HCT116 (cell line): ENCODE results near the gene LARP1. TPM values are rescaled to one million over a fixed set of nuclear protein-coding genes. Genes with fewer than 3 reads are reported as not detected.

Experiments used
- ATAC-seq: fragments of 200-7000 bp; cut with Tn5 transposase; 2 replicates; pipeline ENCODE4 v1.9.1; 2020; ENCODE audit warnings: mild to moderate bottlenecking, moderate library complexity
- BruUV-seq: library from RNA; stranded (reverse); fragments of 400-500 nt; replicated peaks from 2 replicates; lab custom pipeline; 2021; lab: Mats Ljungman, UMichigan
- CTCF ChIA-PET: fragments of 300-600 bp; sonication (Branson Sonifier 250); formaldehyde crosslinking; loops from one replicate; lab custom pipeline; 2021; ENCODE audit warnings: antibody characterized with exemption; lab: Charles Lee
- POLR2A ChIA-PET: fragments of 300-600, 350-600 bp; sonication (Branson Sonifier 250); formaldehyde crosslinking; loops from one replicate; lab custom pipeline; 2021; ENCODE audit warnings: antibody characterized with exemption; lab: Charles Lee
- RAD21 ChIA-PET, 2 experiments: fragments of 300-600 bp; sonication (Branson Sonifier 250); formaldehyde crosslinking; loops; one replicate each; lab custom pipeline; 2023; ENCODE audit warnings: low total read pairs in 2 of 2; ENCODE audit not compliant: uncharacterized antibody in 2 of 2, unreplicated experiment in 2 of 2, low non-redundant PET in 1 of 2; lab: Charles Lee
- DNase-seq: peaks from one replicate; pipeline ENCODE4 v3.0.0-alpha.2; 2010; ENCODE audit warnings: low read depth, low spot score
- H2AFZ ChIP-seq: fragments of 200-600 bp; shearing (Covaris generic), sonication (generic); 2 replicates; pipeline ENCODE4 v1.6.1; 2017; ENCODE audit warnings: low read depth, mixed run types, mixed read lengths, antibody characterized with exemption, low read length; ENCODE audit not compliant: poor library complexity, severe bottlenecking
- H3K27ac ChIP-seq: 2 replicates; pipeline ENCODE4 v1.5.1; 2012; ENCODE audit warnings: low read depth, low read length
- H3K27me3 ChIP-seq: fragments of 200-600 bp; sonication (generic); 2 replicates; pipeline ENCODE4 v1.6.1; 2016; ENCODE audit warnings: mixed run types, low read length, mixed read lengths; ENCODE audit not compliant: insufficient read depth
- H3K36me3 ChIP-seq, 2 experiments: fragments of 200-500 bp in 1 of 2; fragments of 200-600 bp in 1 of 2; sonication (Bioruptor generic) in 1 of 2; sonication (generic) in 1 of 2; 2 replicates each; pipeline versions ENCODE4 v1.5.1 to v1.6.1; 2014 to 2016; ENCODE audit warnings: low read length in 2 of 2, inconsistent platforms in 1 of 2, mixed read lengths in 1 of 2, mixed run types in 1 of 2; ENCODE audit not compliant: insufficient read depth in 2 of 2, control insufficient read depth in 1 of 2
- H3K4me1 ChIP-seq, 2 experiments: fragments of 200-600 bp in 1 of 2; sonication (generic) in 1 of 2; 2 replicates each; pipeline versions ENCODE4 v1.5.1 to v1.6.1; 2012 to 2017; ENCODE audit warnings: low read length in 2 of 2, inconsistent platforms in 1 of 2, mild to moderate bottlenecking in 1 of 2, mixed read lengths in 1 of 2, mixed run types in 1 of 2, moderate library complexity in 1 of 2; ENCODE audit not compliant: insufficient read depth in 2 of 2, control insufficient read depth in 1 of 2
- H3K4me2 ChIP-seq: fragments of 200-600 bp; sonication (generic); 2 replicates; pipeline ENCODE4 v1.6.1; 2017; ENCODE audit warnings: mixed run types, low read length, mixed read lengths
- H3K4me3 ChIP-seq, 2 experiments: fragments of 200-600 bp in 1 of 2; sonication (generic) in 1 of 2; replicated peaks in 1 of 2; 2 replicates each; pipeline ENCODE4 v1.5.1; 2011 to 2016; ENCODE audit warnings: low read length in 2 of 2, control low read depth in 1 of 2, low read depth in 1 of 2, mild to moderate bottlenecking in 1 of 2, mixed read lengths in 1 of 2, mixed run types in 1 of 2
- H3K79me2 ChIP-seq: fragments of 200-600 bp; sonication (generic); 2 replicates; pipeline ENCODE4 v1.6.1; 2017; ENCODE audit warnings: mild to moderate bottlenecking, mixed run types, low read length, moderate library complexity, mixed read lengths; ENCODE audit not compliant: insufficient read depth
- H3K9ac ChIP-seq: fragments of 200-600 bp; sonication (generic); 2 replicates; pipeline ENCODE4 v1.6.1; 2016; ENCODE audit warnings: low read length, mixed read lengths
- H3K9me2 ChIP-seq: fragments of 200-600 bp; sonication (generic), shearing (Covaris generic); 2 replicates; pipeline ENCODE4 v1.6.1; 2017; ENCODE audit warnings: mixed run types, mild to moderate bottlenecking, moderate library complexity; ENCODE audit not compliant: insufficient read depth
- H3K9me3 ChIP-seq, 2 experiments: fragments of 200-500 bp in 1 of 2; fragments of 200-600 bp in 1 of 2; sonication (Bioruptor generic) in 1 of 2; sonication (generic) in 1 of 2; 2 replicates each; pipeline ENCODE4 v1.6.1; 2014 to 2017; ENCODE audit warnings: low read length in 2 of 2, mixed read lengths in 2 of 2, inconsistent platforms in 1 of 2, low read depth in 1 of 2, mild to moderate bottlenecking in 1 of 2, mixed run types in 1 of 2, moderate library complexity in 1 of 2; ENCODE audit not compliant: control insufficient read depth in 1 of 2, insufficient read depth in 1 of 2
- H4K20me1 ChIP-seq: fragments of 200-600 bp; sonication (generic), shearing (Covaris generic); 2 replicates; pipeline ENCODE4 v1.6.1; 2017; ENCODE audit warnings: mixed run types, mild to moderate bottlenecking, moderate library complexity; ENCODE audit not compliant: insufficient read depth
- CBX3 ChIP-seq: IDR thresholded peaks from 2 replicates; pipeline ENCODE4 v1.6.1; 2012; ENCODE audit warnings: low read depth
- CEBPB ChIP-seq: IDR thresholded peaks from 2 replicates; pipeline ENCODE4 v1.6.1; 2012; ENCODE audit warnings: low read depth
- EGR1 ChIP-seq: IDR thresholded peaks from 2 replicates; pipeline ENCODE4 v1.6.1; 2012; ENCODE audit warnings: low read depth
- ELF1 ChIP-seq: IDR thresholded peaks from 2 replicates; pipeline ENCODE4 v1.6.1; 2012; ENCODE audit warnings: low read depth, borderline replicate concordance
- EZH2 ChIP-seq: fragments of 200-600 bp; sonication (generic); IDR thresholded peaks from 2 replicates; pipeline ENCODE4 v1.6.1; 2017; ENCODE audit warnings: antibody characterized with exemption, mixed run types
- EZH2phosphoT487 ChIP-seq: fragments of 200-600 bp; IDR thresholded peaks from 2 replicates; pipeline ENCODE4 v1.6.1; 2018; ENCODE audit warnings: antibody characterized with exemption, borderline replicate concordance
- FOSL1 ChIP-seq: IDR thresholded peaks from 2 replicates; pipeline ENCODE4 v1.6.1; 2012; ENCODE audit warnings: low read depth
- JUND ChIP-seq: IDR thresholded peaks from 2 replicates; pipeline ENCODE4 v1.6.1; 2012
- POLR2A ChIP-seq: IDR thresholded peaks from 2 replicates; pipeline ENCODE4 v1.7.0; 2011; ENCODE audit warnings: borderline replicate concordance; ENCODE audit not compliant: insufficient read depth, insufficient read length; ENCODE audit errors: extremely low read depth
- POLR2AphosphoS5 ChIP-seq: IDR thresholded peaks from 2 replicates; pipeline ENCODE4 v1.6.1; 2011; ENCODE audit warnings: mild to moderate bottlenecking, low read depth, low read length, moderate library complexity
- RAD21 ChIP-seq: IDR thresholded peaks from 2 replicates; pipeline ENCODE4 v1.6.1; 2012; ENCODE audit warnings: low read depth, mild to moderate bottlenecking
- SIN3A ChIP-seq: IDR thresholded peaks from 2 replicates; pipeline ENCODE4 v1.6.1; 2012; ENCODE audit warnings: low read depth
- SRF ChIP-seq: IDR thresholded peaks from 2 replicates; pipeline ENCODE4 v1.6.1; 2012; ENCODE audit warnings: low read depth
- TCF7L2 ChIP-seq: IDR thresholded peaks from 2 replicates; pipeline ENCODE4 v1.7.0; 2011; ENCODE audit warnings: borderline replicate concordance, inconsistent platforms; ENCODE audit not compliant: insufficient read depth, insufficient read length; ENCODE audit errors: extremely low read depth
- YY1 ChIP-seq: IDR thresholded peaks from 2 replicates; pipeline ENCODE4 v1.6.1; 2011; ENCODE audit warnings: low read length, low read depth, moderate library complexity, mild to moderate bottlenecking; ENCODE audit not compliant: insufficient replicate concordance; ENCODE audit errors: extremely low read depth
- ZFX ChIP-seq: fragments of 450-650 bp; IDR thresholded peaks from 2 replicates; pipeline ENCODE4 v1.6.1; 2017
- ZNF274 ChIP-seq: fragments of 200-500 bp; sonication (Bioruptor generic); IDR thresholded peaks from 2 replicates; pipeline ENCODE4 v1.6.1; 2014; ENCODE audit warnings: mild to moderate bottlenecking, low read depth, low read length, inconsistent platforms
- intact Hi-C: fragments of 100-400 bp; cut with micrococcal nuclease; formaldehyde crosslinking; loops from 2 replicates; pipeline ENCODE4 v1.10.0; 2022
- total RNA-seq: library from RNA; stranded (reverse); gene quantifications from one replicate; pipeline ENCODE4 v1.2.1, GENCODE V29; 2021; ENCODE audit not compliant: unreplicated experiment
- TF ChIP-seq, protein P1 (sequence below): IDR thresholded peaks from 2 replicates; pipeline ENCODE4 v1.6.1; 2011; ENCODE audit warnings: mild to moderate bottlenecking, low read length, moderate library complexity; ENCODE audit not compliant: insufficient replicate concordance; ENCODE audit errors: extremely low read depth
- TF ChIP-seq, protein P2 (sequence below), 3 experiments: fragments of 200-600 bp in 1 of 3; sonication (generic) in 1 of 3; IDR thresholded peaks in 2 of 3; conservative IDR thresholded peaks in 1 of 3; 2 replicates each; pipeline ENCODE4 v1.5.1; 2012 to 2017; ENCODE audit warnings: low read depth in 2 of 3, low read length in 2 of 3, antibody characterized with exemption in 1 of 3, borderline replicate concordance in 1 of 3, control low read depth in 1 of 3, mild to moderate bottlenecking in 1 of 3, mixed read lengths in 1 of 3, mixed run types in 1 of 3, moderate library complexity in 1 of 3; ENCODE audit not compliant: insufficient read depth in 1 of 3
- TF ChIP-seq, protein P3 (sequence below): IDR thresholded peaks from 2 replicates; pipeline ENCODE4 v1.6.1; 2012

LARP1 gene
- total RNA-seq, 1 experiment from 2014 or later: 201 TPM

DNA sequence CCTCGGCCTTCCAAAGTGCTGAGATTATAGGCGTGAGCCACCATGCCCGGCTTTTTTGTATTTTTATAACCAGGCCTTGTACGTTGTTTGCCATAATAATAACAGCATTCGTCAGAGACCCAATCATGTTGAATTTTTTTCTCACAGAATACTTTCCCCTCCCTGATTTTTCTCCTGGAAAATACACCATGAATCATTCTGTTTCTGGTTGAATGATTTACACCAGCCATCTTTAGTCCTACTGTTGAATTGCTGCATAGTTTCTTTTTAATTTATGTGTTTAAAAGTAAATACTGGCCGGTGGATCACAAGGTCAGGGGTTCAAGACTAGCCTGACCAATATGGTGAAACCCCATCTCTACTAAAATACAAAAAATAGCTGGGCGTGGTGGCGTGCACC lies 106.8 kb downstream of the LARP1 start:
- Histone ChIP-seq H3K9ac (no peak overlapping the region), H3K9me3 (no peaks in the 10 kb centered on the region), H3K79me2 (peaks cover 56% of the 10 kb centered on the region), H3K27me3 (no peaks in the 10 kb centered on the region), H3K9me2 (no peaks in the 10 kb centered on the region), H3K4me2 (no peak overlapping the region), H3K4me3 (no peak overlapping the region), H3K36me3 (peaks cover 0 to 11% of the 10 kb centered on the region in 2 experiments; a peak in 1 of 4 replicates), H3K27ac (no peak overlapping the region), H2AFZ (no peak overlapping the region), H4K20me1 (no peaks in the 10 kb centered on the region), H3K4me1 (peaks cover 9 to 16% of the 10 kb centered on the region in 2 experiments)
- ChIA-PET CTCF (no interaction called here), RAD21 (no interaction called here), POLR2A (no interaction called here)
- ATAC-seq (no peak), DNase-seq (no peak)
- TF ChIP-seq EGR1 (no peak), ZNF274 (no peak), POLR2AphosphoS5 (no peak), EZH2phosphoT487 (no peak), JUND (no peak), EZH2 (no peak), YY1 (no peak), POLR2A (no peak), ELF1 (no peak), CBX3 (no peak), SIN3A (no peak), CEBPB (no peak), RAD21 (no peak), TCF7L2 (no peak), ZFX (no peak), FOSL1 (no peak), SRF (no peak)
- TF ChIP-seq, protein P1, sequence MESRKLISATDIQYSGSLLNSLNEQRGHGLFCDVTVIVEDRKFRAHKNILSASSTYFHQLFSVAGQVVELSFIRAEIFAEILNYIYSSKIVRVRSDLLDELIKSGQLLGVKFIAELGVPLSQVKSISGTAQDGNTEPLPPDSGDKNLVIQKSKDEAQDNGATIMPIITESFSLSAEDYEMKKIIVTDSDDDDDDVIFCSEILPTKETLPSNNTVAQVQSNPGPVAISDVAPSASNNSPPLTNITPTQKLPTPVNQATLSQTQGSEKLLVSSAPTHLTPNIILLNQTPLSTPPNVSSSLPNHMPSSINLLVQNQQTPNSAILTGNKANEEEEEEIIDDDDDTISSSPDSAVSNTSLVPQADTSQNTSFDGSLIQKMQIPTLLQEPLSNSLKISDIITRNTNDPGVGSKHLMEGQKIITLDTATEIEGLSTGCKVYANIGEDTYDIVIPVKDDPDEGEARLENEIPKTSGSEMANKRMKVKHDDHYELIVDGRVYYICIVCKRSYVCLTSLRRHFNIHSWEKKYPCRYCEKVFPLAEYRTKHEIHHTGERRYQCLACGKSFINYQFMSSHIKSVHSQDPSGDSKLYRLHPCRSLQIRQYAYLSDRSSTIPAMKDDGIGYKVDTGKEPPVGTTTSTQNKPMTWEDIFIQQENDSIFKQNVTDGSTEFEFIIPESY: no peak
- TF ChIP-seq, protein P2, sequence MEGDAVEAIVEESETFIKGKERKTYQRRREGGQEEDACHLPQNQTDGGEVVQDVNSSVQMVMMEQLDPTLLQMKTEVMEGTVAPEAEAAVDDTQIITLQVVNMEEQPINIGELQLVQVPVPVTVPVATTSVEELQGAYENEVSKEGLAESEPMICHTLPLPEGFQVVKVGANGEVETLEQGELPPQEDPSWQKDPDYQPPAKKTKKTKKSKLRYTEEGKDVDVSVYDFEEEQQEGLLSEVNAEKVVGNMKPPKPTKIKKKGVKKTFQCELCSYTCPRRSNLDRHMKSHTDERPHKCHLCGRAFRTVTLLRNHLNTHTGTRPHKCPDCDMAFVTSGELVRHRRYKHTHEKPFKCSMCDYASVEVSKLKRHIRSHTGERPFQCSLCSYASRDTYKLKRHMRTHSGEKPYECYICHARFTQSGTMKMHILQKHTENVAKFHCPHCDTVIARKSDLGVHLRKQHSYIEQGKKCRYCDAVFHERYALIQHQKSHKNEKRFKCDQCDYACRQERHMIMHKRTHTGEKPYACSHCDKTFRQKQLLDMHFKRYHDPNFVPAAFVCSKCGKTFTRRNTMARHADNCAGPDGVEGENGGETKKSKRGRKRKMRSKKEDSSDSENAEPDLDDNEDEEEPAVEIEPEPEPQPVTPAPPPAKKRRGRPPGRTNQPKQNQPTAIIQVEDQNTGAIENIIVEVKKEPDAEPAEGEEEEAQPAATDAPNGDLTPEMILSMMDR (IDR thresholded peaks at IDR 0.05 in 2 of 3, conservative IDR thresholded peaks at IDR 0.05 in 1 of 3; ENCODE audit: borderline replicate concordance in 1 of 3, insufficient read depth in 1 of 3, low read depth in 2 of 3, low read length in 2 of 3): no peak
- TF ChIP-seq, protein P3, sequence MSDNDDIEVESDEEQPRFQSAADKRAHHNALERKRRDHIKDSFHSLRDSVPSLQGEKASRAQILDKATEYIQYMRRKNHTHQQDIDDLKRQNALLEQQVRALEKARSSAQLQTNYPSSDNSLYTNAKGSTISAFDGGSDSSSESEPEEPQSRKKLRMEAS: no peak
- intact Hi-C loops: no loop called here
- no TSS peak for BruUV-seq
